Caco-2 (cell line): ENCODE data around the gene GRK5. TPM values are rescaled to one million over a fixed set of nuclear protein-coding genes. Genes with fewer than 3 reads are reported as not detected.

ENCODE experiments used
- BruUV-seq: library from RNA; stranded (reverse); fragments of 400-500 nt; replicated peaks from 2 replicates; lab custom pipeline; 2021; lab: Mats Ljungman, UMichigan
- CTCF ChIA-PET: fragments of 300-600 bp; sonication (Branson Sonifier 250); formaldehyde crosslinking; loops from one replicate; lab custom pipeline; 2022; ENCODE audit warnings: antibody characterized with exemption; lab: Charles Lee
- POLR2A ChIA-PET: fragments of 300-600 bp; sonication (Branson Sonifier 250); formaldehyde crosslinking; loops from one replicate; lab custom pipeline; 2022; ENCODE audit warnings: antibody characterized with exemption; lab: Charles Lee
- DNase-seq, 2 experiments: peaks; one replicate each; pipeline versions ENCODE4 v3.0.0 to v3.0.0-alpha.2; 2020 to 2022
- H3K27me3 ChIP-seq: replicated peaks from 2 replicates; pipeline ENCODE4 v1.6.0; 2011; ENCODE audit warnings: low read length; ENCODE audit not compliant: control insufficient read depth, insufficient read depth
- H3K36me3 ChIP-seq: 2 replicates; pipeline ENCODE4 v1.5.1; 2011; ENCODE audit warnings: low read length; ENCODE audit not compliant: control insufficient read depth, insufficient read depth
- H3K4me1 ChIP-seq: fragments of 250-450 bp; sonication (Bioruptor Pico); 2 replicates; pipeline ENCODE4 v1.5.1; 2020; ENCODE audit warnings: mild to moderate bottlenecking
- H3K4me3 ChIP-seq: 2 replicates; pipeline ENCODE4 v1.5.1; 2011; ENCODE audit warnings: low read depth, mild to moderate bottlenecking, control low read depth, low read length
- H3K9me3 ChIP-seq: fragments of 250-450 bp; sonication (Bioruptor Pico); 2 replicates; pipeline ENCODE4 v1.5.1; 2020; ENCODE audit warnings: mild to moderate bottlenecking, moderate library complexity
- H3K27ac Mint-ChIP-seq: one replicate; pipeline ENCODE4 v1.8.0; 2022; ENCODE audit warnings: mixed read lengths; ENCODE audit not compliant: unreplicated experiment
- H3K27me3 Mint-ChIP-seq: one replicate; pipeline ENCODE4 v1.8.0; 2022; ENCODE audit warnings: mixed read lengths; ENCODE audit not compliant: insufficient read depth, unreplicated experiment
- H3K36me3 Mint-ChIP-seq: one replicate; pipeline ENCODE4 v1.8.0; 2022; ENCODE audit warnings: mild to moderate bottlenecking, mixed read lengths; ENCODE audit not compliant: insufficient read depth, unreplicated experiment
- H3K4me1 Mint-ChIP-seq: one replicate; pipeline ENCODE4 v1.8.0; 2022; ENCODE audit warnings: low read depth, mixed read lengths; ENCODE audit not compliant: unreplicated experiment
- H3K4me3 Mint-ChIP-seq: one replicate; pipeline ENCODE4 v1.8.0; 2022; ENCODE audit warnings: mild to moderate bottlenecking, moderate library complexity, mixed read lengths; ENCODE audit not compliant: unreplicated experiment
- H3K9me3 Mint-ChIP-seq: one replicate; pipeline ENCODE4 v1.8.0; 2022; ENCODE audit warnings: mixed read lengths; ENCODE audit not compliant: unreplicated experiment
- intact Hi-C: fragments of 100-400 bp; cut with micrococcal nuclease; formaldehyde crosslinking; loops from one replicate; pipeline ENCODE4 v1.10.0; 2022; ENCODE audit not compliant: unreplicated experiment
- total RNA-seq: library from RNA; stranded (reverse); gene quantifications from 2 replicates; pipeline ENCODE4 v1.2.3, GENCODE V29; 2022
- TF ChIP-seq, protein P1 (sequence below), 2 experiments: fragments of 200-600 bp in 1 of 2; IDR thresholded peaks; 1 replicate in 1 of 2; 2 replicates in 1 of 2; pipeline versions ENCODE4 v1.5.1 to v1.8.0; 2011 to 2022; ENCODE audit warnings: antibody characterized with exemption in 1 of 2, control low read depth in 1 of 2, inconsistent platforms in 1 of 2, low read depth in 1 of 2, low read length in 1 of 2, mild to moderate bottlenecking in 1 of 2, moderate library complexity in 1 of 2; ENCODE audit not compliant: insufficient read depth in 1 of 2, severe bottlenecking in 1 of 2, unreplicated experiment in 1 of 2

The GRK5 gene
- total RNA-seq, 1 experiment from 2014 or later = 7.7 TPM

DNA sequence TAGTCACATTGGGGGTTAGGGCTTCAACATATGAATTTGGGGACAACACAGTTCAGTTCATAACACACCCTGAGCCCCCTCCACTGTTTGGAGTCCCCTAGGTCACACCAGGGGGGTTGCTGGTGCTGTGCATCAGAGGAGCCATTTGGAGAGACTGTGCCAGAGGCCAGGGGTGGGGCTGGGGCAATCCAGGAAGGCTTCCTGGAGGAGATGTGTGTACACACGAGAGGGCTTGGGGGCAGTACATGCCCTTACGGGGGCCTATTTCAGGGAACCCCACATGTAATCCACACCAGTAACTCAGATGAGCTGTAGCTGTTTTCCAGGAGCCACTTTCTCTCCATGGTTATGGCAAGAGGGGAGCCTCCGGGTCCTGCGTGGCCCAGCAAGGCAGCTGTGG lies 151.7 kb downstream of the GRK5 start:
- Histone ChIP-seq H3K4me3 (no peak overlapping the region), H3K9me3 (peaks cover 11% of the 10 kb centered on the region), H3K27me3 (no peaks in the 10 kb centered on the region), H3K36me3 (no peaks in the 10 kb centered on the region), H3K4me1 (peaks cover 6% of the 10 kb centered on the region)
- no peak overlapping the region for H3K27ac Mint-ChIP-seq
- no TSS peak for BruUV-seq
- POLR2A ChIA-PET = no interaction called here
- DNase-seq = no peak
- H3K9me3 Mint-ChIP-seq = peaks cover 27% of the 10 kb centered on the region
- intact Hi-C loops = no loop called here
- CTCF ChIA-PET = no interaction called here
- H3K36me3 Mint-ChIP-seq = no peaks in the 10 kb centered on the region
- H3K27me3 Mint-ChIP-seq = no peaks in the 10 kb centered on the region
- TF ChIP-seq, protein P1, sequence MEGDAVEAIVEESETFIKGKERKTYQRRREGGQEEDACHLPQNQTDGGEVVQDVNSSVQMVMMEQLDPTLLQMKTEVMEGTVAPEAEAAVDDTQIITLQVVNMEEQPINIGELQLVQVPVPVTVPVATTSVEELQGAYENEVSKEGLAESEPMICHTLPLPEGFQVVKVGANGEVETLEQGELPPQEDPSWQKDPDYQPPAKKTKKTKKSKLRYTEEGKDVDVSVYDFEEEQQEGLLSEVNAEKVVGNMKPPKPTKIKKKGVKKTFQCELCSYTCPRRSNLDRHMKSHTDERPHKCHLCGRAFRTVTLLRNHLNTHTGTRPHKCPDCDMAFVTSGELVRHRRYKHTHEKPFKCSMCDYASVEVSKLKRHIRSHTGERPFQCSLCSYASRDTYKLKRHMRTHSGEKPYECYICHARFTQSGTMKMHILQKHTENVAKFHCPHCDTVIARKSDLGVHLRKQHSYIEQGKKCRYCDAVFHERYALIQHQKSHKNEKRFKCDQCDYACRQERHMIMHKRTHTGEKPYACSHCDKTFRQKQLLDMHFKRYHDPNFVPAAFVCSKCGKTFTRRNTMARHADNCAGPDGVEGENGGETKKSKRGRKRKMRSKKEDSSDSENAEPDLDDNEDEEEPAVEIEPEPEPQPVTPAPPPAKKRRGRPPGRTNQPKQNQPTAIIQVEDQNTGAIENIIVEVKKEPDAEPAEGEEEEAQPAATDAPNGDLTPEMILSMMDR (IDR thresholded peaks at IDR 0.05; ENCODE audit: insufficient read depth in 1 of 2, low read depth in 1 of 2, low read length in 1 of 2, severe bottlenecking in 1 of 2, unreplicated experiment in 1 of 2) = no peak
- no peaks in the 10 kb centered on the region for H3K4me1 Mint-ChIP-seq
- no peak overlapping the region for H3K4me3 Mint-ChIP-seq

DNA sequence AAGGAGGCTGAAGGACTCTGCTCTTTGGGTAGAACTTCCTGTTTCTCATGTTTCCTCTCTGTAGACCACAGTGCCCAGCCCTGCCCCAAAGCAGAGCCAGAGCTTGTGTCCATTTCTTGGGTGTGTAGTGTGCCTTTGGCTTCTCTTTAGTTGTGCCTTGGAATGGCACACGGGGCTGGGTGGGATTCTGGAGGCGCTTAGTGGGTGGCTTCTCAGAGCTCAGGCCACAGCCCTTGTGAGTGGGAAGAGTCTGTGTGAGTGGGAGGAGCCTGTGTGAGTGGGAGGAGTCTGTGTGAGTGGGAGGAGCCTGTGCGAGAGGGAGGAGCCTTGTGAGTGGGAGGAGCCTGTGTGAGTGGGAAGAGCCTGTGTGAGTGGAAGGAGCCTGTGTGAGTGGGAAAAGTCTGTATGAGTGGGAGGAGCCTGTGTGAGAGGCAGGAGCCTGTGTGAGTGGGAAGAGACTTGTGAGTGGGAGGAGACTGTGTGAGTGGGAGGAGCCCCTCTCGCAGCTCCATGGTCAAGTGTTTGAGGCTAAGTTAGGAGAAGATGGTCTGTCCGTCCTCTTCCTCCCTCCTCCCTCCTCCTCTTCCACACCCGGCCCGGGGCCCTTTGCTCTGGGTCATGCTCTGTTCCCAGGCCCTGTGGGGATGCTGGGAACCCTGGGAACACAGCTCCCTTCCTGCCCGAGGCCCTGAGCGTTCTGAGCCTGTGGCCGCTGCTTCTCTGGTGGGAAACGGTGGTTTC lies 153.0 kb downstream of the GRK5 start:
- CTCF ChIA-PET = no interaction called here
- Mint-ChIP-seq H3K27ac (no peak overlapping the region), H3K9me3 (peaks cover 27% of the 10 kb centered on the region), H3K4me1 (no peaks in the 10 kb centered on the region), H3K4me3 (no peak overlapping the region), H3K27me3 (no peaks in the 10 kb centered on the region), H3K36me3 (no peaks in the 10 kb centered on the region)
- no peaks in the 10 kb centered on the region for H3K36me3 ChIP-seq
- no peaks in the 10 kb centered on the region for H3K27me3 ChIP-seq
- POLR2A ChIA-PET = no interaction called here
- no TSS peak for BruUV-seq
- H3K9me3 ChIP-seq = peaks cover 10% of the 10 kb centered on the region
- DNase-seq = no peak
- TF ChIP-seq, protein P1 (IDR thresholded peaks at IDR 0.05; ENCODE audit: insufficient read depth in 1 of 2, low read depth in 1 of 2, low read length in 1 of 2, severe bottlenecking in 1 of 2, unreplicated experiment in 1 of 2) = no peak
- H3K4me1 ChIP-seq = peaks cover 6% of the 10 kb centered on the region
- intact Hi-C loops = no loop called here
- H3K4me3 ChIP-seq = no peak overlapping the region

DNA sequence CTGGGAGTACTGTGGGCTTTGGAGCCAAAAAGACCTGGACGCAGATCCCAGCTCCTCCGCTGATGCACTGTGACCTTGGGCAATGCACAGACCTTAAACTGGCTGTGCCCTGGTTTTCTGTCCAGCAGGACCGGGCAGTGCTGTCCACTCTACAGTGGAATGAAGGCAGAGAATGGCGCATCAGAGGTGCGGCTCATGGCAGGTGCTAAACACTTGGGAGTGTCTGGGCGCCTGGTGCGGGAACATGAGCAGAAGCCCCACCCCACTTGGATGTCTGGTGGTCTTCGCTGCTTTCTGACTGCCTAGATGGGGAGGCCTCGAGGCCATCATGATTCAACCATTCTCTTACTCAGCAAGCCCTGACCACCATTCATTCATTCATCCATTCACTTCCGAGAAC lies 153.7 kb downstream of the GRK5 start:
- Histone ChIP-seq H3K27me3 (no peaks in the 10 kb centered on the region), H3K4me3 (no peak overlapping the region), H3K36me3 (no peaks in the 10 kb centered on the region), H3K4me1 (peaks cover 6% of the 10 kb centered on the region), H3K9me3 (peaks cover 3% of the 10 kb centered on the region)
- intact Hi-C loops = no loop called here
- Mint-ChIP-seq H3K9me3 (peaks cover 21% of the 10 kb centered on the region), H3K36me3 (no peaks in the 10 kb centered on the region), H3K27me3 (no peaks in the 10 kb centered on the region), H3K4me3 (no peak overlapping the region), H3K27ac (no peak overlapping the region), H3K4me1 (no peaks in the 10 kb centered on the region)
- no TSS peak for BruUV-seq
- no peak for DNase-seq
- CTCF ChIA-PET = interaction anchor here (1.0 kb wide), 1 partner anchor 13 kb away, joined by 3 read pairs; no protein-coding TSS in a partner anchor
- TF ChIP-seq, protein P1 (IDR thresholded peaks at IDR 0.05; ENCODE audit: insufficient read depth in 1 of 2, low read depth in 1 of 2, low read length in 1 of 2, severe bottlenecking in 1 of 2, unreplicated experiment in 1 of 2) = no peak
- POLR2A ChIA-PET = no interaction called here
